Left ventricle myocardium superior (tissue), 1 donor: Measurements from ENCODE around the gene ARRB1. TPM values are rescaled to one million over a fixed set of nuclear protein-coding genes. Genes with fewer than 3 reads are reported as not detected.

ENCODE experiments used
- ATAC-seq: fragments of 200-7000 bp; cut with Tn5 transposase; one replicate; pipeline ENCODE4 v1.9.1; 2020; ENCODE audit warnings: mild to moderate bottlenecking, moderate library complexity
- DNase-seq: peaks from one replicate; pipeline ENCODE4 v3.0.0-alpha.2; 2020
- intact Hi-C: fragments of 100-400 bp; cut with micrococcal nuclease; formaldehyde crosslinking; loops from one replicate; pipeline ENCODE4 v1.11.0; 2022
- total RNA-seq: library from RNA; stranded (reverse); fragmentation: NEBNext Ultra II Directional; extraction: Animal tissue kit (Norgen Biotek cat#: 25700); gene quantifications from one replicate; pipeline ENCODE4 v1.2.1, GENCODE V29; 2021
- donor health status: DM: no; HTN: yes; CAD: no; lungs with severe emphysema.

ARRB1 gene
- total RNA-seq, 1 donor from 2014 or later, result 26.5 TPM

DNA sequence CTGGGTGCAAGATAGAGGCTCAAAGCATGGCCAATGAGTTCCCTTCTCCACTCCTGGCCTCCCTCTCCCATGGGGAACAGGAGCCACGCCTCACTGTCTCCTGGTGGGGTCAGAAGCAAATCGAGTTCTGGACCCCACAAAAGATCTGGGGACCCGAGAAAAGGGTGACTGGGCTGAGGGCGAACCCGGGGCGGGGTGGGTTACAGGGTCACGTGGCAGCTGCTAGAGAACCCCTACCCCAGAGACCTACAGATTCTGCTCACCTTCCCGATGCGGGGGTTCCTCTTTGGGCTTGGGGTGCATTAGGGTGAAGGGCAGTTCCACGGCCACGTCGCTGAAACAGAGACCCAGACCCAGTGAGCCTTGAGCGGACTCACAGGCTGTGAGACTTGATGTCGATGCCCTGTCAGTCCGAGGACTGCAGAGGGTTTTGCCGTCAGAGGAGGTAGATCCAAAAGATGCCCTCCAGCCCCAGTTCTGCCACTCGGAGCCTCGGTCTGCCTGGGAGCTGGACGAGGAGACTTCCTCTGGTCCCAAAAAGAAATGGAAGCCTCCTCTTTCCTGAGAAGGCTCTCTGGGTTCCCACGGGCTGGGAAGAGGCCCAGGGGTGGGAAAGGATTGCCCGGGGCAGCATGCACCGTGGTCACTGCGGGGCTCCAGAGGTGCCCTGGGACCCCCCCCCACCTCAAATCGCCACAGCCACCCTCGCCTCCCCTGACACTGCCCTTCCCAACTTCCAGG lies 82.7 kb downstream of the ARRB1 start:
- intact Hi-C loops, result no loop called here
- ATAC-seq (no peak), DNase-seq (no peak)

GRCh38 chr11:75267171-75267970 lies 84.1 kb downstream of the ARRB1 start:
- DNase-seq, result no peak
- ATAC-seq, result no peak
- intact Hi-C loops, result no loop called here

GRCh38 chr11:75265851-75266531 lies 85.5 kb downstream of the ARRB1 start:
- intact Hi-C loops, result no loop called here
- peak; percentile 47 for ATAC-seq

GRCh38 chr11:75264971-75265370 lies 86.5 kb downstream of the ARRB1 start:
- intact Hi-C loops, result no loop called here
- no peak for DNase-seq
- no peak for ATAC-seq

More at GRCh38 chr11:75265851-75266531, 85.5 kb downstream of the ARRB1 start:
- no peak for DNase-seq

DNA sequence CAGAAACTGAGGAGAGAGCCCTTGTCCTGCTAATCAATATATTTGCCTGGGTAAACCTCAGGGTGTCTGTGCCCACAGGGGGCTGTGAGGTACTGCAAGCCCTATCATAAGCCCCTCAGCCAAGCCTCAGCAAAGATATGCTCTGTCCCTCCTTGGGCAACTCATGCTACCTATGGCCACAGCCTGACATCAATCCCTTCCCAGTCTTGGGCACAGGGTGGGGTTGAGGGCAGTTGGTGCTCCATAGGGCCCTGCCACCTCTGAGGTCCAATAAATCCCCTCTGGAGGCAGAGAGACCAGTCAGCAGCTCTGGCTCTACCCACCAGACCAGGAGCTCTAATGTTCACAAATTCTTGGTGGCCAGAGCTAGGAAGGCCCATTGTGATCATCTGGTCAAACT lies 87.1 kb downstream of the ARRB1 start:
- ATAC-seq (no peak), DNase-seq (no peak)
- intact Hi-C loops, result no loop called here

DNA sequence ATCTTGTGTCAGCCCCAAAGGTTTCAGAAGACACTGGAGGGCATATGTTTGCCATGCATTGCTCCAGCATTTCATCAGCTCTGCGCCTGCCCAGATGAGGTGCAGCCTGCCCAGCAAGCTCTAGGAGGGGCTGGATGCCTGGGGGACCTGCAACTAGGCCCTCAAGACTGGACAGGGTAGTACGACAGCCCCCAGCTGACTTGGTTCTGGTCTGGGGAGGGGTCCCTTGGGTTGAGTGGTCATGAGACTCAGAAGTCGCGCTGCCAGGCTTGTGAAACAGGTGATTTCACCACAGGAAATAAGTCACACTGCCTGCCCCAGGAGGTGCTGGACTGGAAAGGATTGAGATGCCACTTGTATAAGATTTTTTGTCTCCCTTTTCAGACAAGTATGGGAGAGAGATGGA lies 87.5 kb downstream of the ARRB1 start:
- ATAC-seq (no peak), DNase-seq (no peak)
- intact Hi-C loops, result no loop called here

DNA sequence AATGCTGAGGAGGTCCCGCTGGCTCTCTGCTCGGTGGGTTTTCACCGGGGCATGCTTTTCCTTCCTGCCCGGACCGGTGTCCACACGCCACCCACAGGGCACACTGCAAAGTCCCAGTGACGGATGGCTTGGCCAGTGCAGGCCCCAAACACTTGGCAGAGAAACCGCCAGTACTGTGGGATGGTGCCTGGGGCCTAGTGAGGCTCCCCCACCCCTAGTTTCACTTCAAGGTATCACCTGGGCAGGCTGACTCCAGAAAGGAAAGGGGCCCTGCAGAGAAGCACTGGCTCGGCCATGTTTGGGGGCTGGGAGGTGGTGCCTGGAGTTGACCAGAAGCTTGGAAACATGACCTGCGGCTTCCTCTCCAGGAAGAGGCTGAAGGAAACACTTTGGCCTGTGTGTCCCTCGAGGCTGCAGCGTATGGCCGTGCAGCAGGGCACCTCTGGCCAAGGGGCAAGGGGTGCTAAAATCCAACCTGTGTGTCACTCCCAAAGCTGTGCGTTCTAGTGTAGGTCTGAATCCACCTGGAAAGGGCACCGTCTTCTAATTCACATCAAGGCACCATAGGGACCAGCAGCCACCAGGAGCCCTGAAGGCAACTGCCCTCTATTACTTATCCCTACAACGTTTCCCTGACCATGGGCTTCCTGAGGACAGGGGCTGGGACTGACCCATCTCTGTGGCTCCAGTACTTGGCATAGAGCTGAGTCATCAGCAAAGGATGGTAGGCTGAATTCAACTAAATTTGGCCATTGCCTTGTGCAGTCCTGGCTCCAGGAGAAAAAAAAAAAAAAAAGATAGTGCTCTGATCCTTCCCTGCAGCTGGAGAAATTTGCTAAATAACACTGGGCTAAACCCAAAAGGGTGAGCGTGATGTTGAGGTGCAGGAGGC lies 88.3 kb downstream of the ARRB1 start:
- DNase-seq, result no peak
- no peak for ATAC-seq
- intact Hi-C loops, result no loop called here

- intact Hi-C loops, result no loop called here
- no peak for ATAC-seq
- no peak for DNase-seq
Measured at GRCh38 chr11:75262436-75262835, 89.0 kb downstream of the ARRB1 start.

- intact Hi-C loops, result no loop called here
- DNase-seq (no peak), ATAC-seq (no peak)
Measured at GRCh38 chr11:75261902-75262361, 89.5 kb downstream of the ARRB1 start.

DNA sequence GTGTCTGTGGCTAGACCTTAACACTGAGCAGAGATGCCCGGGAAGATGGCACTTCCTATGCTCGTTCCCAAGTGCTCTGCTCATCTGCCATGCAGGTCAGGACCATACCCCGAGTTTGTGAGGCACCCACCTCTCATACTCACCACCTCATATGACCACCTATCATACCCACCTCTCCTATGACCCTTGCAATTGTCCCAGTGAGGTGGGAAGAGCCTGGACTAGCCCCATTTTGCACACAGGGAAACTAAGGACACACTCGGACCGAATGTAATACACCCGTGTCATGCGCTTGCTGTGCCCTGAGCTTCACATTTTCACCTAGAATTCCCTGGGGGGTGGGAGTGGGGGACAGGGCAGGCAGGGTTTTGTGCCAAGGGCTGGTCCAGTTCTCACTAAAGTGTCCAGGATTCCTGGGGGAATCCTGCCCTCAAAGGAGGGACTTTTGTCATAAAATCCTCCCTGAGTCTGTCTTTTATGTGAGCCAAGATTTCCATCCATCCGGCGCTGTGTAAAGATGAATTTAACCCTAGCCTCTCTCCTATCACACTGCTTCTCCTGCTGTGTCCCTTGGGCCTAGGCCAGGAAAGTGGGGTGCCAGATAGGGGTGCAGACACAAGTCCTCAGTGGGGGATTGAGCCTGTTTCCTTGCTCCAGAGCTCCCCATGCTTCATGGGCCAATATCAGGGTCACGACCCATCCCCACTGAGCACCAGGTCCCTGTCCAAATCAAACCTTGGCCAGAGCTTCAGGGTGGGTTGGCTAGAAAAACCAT lies 90.9 kb downstream of the ARRB1 start:
- DNase-seq (no peak), ATAC-seq (no peak)
- intact Hi-C loops, result no loop called here

DNA sequence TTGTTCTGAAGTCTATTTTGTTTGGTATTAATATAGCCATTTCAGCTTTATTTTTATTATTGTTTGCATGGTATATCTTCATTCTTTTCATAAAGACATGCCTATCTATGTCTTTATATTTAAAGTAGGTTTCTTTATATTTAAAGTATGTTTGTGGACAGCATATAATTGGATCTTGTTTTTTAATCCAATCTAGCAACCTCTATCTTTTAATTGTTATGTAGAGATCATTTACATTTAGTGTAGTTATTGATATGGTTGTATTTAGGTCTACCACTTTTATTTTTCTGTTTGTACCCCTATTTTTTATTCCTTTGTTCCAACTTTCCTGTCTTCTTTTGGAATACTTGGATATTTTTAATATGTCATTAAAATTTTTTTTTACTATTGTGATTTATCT lies 97.1 kb downstream of the ARRB1 start:
- ATAC-seq, result no peak
- intact Hi-C loops, result no loop called here
- DNase-seq, result no peak

GRCh38 chr11:75249704-75250103 lies 101.8 kb downstream of the ARRB1 start:
- ATAC-seq (no peak), DNase-seq (no peak)
- intact Hi-C loops, result loop anchor here (10.0 kb wide), 1 partner anchor 225 kb away; no protein-coding TSS in a partner anchor

DNA sequence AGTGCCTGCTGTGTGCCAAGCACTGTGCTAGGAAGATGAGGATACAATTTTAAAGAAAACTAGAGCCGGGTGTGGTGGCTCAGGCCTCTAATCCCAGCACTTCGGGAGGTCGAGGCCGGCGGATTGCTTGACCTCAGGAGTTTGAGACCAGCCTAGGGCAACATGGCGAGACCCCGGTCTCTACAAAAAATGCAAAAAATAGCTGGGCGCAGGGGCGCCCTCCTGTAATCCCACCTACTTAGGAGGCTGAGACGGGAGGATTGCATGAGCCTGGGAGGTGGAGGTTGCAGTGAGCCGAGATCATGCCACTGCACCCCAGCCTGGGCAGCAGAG lies 102.6 kb downstream of the ARRB1 start:
- no peak for DNase-seq
- ATAC-seq, result no peak
- intact Hi-C loops, result loop anchor here (10.0 kb wide), 1 partner anchor 224 kb away; no protein-coding TSS in a partner anchor

DNA sequence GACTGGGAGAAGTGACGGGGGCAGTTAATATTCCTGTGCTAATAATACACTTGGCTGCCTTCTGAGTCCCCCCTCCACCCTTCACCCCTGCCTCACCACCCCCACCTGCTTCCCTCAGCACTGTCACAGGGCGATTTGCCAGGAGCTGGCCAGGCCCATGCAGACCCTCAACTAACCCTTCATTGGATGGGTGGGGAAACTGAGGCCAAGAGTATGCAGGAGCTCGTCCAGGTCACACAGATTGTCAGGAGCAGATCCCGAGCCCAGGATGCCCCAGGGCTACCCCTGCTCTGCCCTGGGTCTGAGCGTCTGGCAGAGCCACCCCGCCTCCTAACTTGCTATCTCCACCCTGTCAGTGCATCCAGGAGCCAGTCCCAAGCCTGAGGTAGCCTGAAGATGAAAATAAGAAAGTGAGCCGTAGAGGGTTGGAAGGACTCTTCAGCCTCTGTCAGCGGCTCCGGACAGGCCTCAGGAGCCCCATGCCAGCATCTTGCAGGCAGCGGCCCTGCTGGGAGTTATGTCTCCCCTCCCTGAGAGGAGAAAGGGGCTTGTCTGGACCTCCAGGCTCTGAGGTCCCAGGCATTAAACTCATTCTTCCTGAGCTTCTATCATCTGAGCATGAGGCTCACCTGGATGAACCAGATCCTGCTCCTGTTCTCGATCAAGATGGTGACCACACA lies 104.7 kb downstream of the ARRB1 start:
- ATAC-seq, result no peak
- DNase-seq, result no peak
- intact Hi-C loops, result loop anchor here (10.0 kb wide), 1 partner anchor 222 kb away; no protein-coding TSS in a partner anchor

GRCh38 chr11:75246006-75246670 lies 105.3 kb downstream of the ARRB1 start:
- DNase-seq (no peak), ATAC-seq (no peak)

DNA sequence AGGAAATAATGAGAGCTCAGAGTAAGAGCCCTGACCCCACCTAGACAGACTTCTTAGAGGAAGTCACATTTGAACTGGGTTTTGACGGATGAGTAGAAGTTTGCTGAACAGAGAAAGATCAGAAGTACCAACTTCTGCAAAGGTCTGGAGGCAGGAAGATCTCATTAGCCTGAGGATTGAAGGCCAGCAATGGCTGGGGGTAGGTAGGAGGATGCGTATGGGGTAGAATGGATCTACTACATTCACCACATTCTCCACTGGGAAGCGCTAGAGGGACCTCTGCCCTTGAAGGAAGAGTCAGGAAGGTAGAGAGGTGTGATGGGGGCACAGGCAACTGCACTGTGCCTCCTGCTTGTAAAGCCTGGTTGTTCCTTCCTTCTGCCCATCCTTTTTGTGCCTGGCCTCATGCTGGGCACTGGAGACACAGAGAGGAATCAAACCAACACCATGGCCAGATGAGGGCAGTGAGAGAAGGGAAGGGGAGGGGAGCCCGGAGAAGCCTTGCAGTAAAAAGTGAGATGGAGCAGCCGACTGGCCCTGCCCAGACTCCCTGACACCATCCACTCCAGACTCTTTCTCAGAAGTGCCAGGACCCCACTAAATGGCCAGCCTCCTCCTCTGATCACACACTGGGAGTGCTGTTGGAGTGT lies 106.0 kb downstream of the ARRB1 start:
- intact Hi-C loops, result loop anchor here (10.0 kb wide), 1 partner anchor 221 kb away; no protein-coding TSS in a partner anchor

More at GRCh38 chr11:75246006-75246670, 105.3 kb downstream of the ARRB1 start:
- intact Hi-C loops, result loop anchor here (10.0 kb wide), 1 partner anchor 221 kb away; no protein-coding TSS in a partner anchor

More for the DNA sequence above, 106.0 kb downstream of the ARRB1 start:
- DNase-seq (no peak), ATAC-seq (no peak)
